C4-2B (cell line): ENCODE data around the gene COMTD1.

Experiments
- H3K27ac ChIP-seq: fragments of 450-650 bp; 2 replicates; pipeline ENCODE4 v1.5.1; 2017
- CTCF ChIP-seq: fragments of 450-650 bp; conservative IDR thresholded peaks from 2 replicates; pipeline ENCODE4 v1.5.1; 2017; ENCODE audit warnings: mild to moderate bottlenecking
- ZFX ChIP-seq: fragments of 450-650 bp; IDR thresholded peaks from 2 replicates; pipeline ENCODE4 v1.6.1; 2017

COMTD1 gene

DNA sequence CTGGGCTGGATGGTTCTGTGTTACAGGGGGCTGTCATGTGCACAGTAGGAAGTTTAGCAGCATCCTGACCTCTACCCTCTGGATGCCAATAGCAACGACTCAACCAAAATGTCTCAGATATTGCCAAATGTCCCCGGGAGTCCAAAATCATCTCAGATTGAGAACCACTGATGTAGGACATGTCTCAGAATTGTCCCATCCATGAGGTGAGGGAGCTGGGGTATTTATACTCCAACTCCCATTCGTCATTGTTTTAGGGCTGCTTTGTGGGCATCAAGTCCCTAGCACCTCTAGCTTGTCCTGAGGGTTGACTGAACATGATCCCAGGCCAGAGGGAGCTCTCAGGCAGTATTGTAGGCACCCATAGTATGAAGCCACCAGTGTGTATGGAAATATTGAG, 25.2 kb upstream of the COMTD1 start:
- H3K27ac ChIP-seq = peak overlapping the region; percentile 66; the same call in 1 of the 2 replicates
- no peak for TF ChIP-seq CTCF
- TF ChIP-seq ZFX = no peak

GRCh38 chr10:75254739-75255138, 19.0 kb upstream of the COMTD1 start:
- TF ChIP-seq ZFX (no peak), CTCF (no peak)
- no peak overlapping the region for H3K27ac ChIP-seq

DNA sequence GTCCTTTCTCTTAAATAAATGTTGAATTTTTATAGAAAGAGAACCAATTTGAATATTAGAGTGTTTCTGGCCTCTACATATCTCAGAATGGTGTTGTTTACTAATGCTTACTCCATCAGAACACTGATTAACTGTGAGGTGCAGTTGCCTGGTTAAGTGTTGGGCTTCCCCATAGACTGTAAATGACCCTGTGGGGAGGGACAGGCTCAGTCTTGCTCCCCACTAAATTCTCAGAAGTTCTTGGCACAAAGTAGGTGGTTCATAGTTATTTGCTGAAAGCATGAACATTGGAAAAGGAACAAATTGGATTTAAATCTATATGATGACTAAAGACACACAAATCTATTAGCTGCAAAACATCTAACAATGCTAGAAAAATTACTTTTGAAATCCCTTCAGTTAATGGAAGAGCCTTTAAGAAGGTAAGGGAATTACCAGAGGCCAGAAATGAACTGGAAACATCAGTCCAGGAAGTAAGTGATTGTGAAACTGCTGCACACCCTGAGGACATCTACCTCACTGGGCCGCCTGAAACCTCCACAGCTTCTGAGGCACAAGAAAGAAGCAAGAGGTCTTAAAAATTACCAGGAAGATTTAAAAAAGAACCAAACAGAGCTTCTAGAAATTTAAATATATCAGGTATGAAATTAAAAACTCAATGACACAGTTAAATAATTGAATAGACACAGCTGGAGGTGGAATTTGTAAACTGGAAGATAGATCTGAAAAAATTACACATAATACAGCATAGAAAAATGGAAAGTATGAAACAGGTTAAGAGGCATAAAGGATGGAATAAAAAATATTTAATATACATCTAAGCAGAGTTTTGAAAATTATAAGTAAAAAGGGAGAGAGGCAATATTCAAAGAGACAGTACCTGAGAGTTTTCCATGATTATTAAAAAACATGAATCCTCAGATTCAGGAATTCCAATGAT, 17.8 kb upstream of the COMTD1 start:
- TF ChIP-seq ZFX = no peak
- TF ChIP-seq CTCF = no peak
- no peak overlapping the region for H3K27ac ChIP-seq

GRCh38 chr10:75250934-75251333, 15.2 kb upstream of the COMTD1 start:
- H3K27ac ChIP-seq = no peak overlapping the region
- no peak for TF ChIP-seq CTCF
- TF ChIP-seq ZFX = no peak

DNA sequence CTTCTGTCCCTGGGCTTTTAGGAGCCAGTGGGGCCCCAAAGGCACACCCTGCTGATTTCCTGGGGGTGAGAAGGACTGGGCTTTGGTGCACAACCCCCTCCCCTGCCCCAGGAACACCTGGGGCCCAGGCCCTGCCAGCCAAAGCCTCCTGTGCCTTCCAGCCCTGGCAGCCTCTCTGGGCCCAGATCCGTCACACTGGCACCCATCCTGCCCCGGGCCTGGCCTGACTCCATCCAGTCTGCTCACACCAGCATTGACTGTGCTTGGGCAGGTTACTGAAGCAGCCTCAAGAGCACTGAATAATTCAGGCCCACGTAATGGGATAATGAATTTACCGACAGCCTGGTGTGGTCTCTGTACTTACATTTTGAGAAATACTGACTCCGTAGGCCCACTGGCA, 12.0 kb upstream of the COMTD1 start:
- TF ChIP-seq CTCF (no peak), ZFX (no peak)
- H3K27ac ChIP-seq = no peak overlapping the region

GRCh38 chr10:75246506-75246905, 10.7 kb upstream of the COMTD1 start:
- no peak for TF ChIP-seq ZFX
- TF ChIP-seq CTCF = no peak
- no peak overlapping the region; the same call in 1 of the 2 replicates for H3K27ac ChIP-seq
